Hematopoietic multipotent progenitor cell (in vitro differentiated cells): Measurements from ENCODE around the gene C16orf96. TPM values are rescaled to one million over a fixed set of nuclear protein-coding genes. Genes with fewer than 3 reads are reported as not detected.

ENCODE experiments used
- DNase-seq, 3 donors: peaks; one replicate each; pipeline ENCODE4 v3.0.0-alpha.2; 2011 to 2015; ENCODE audit warnings: low read depth in 2 of 3, low spot score in 2 of 3
- total RNA-seq: library from RNA; depleted of rRNA; stranded (reverse); fragments of >200 nt; gene quantifications from one replicate; pipeline ENCODE4 v1.2.3, GENCODE V29; 2012

C16orf96 gene
- 0.27 TPM for total RNA-seq

- no peak for DNase-seq
These were observed at the start of gene C16orf96 for GRCh38 chr16:4556112-4556511. Gene C16orf96, plus strand, starts transcription at chr16:4556340. Its CDS starts 150 bp downstream, at chr16:4556490.

- DNase-seq, result peak; percentile 46 to 87 (median 72)
These were observed 49.7 kb upstream of the C16orf96 start for GRCh38 chr16:4506450-4506849.

GRCh38 chr16:4507588-4508345 is 48.4 kb upstream of the C16orf96 start:
- DNase-seq, result no peak

GRCh38 chr16:4508806-4509205 is 47.3 kb upstream of the C16orf96 start:
- DNase-seq, result no peak

- no peak for DNase-seq
These were observed 46.7 kb upstream of the C16orf96 start for GRCh38 chr16:4509420-4509819.

- no peak for DNase-seq
These were observed 46.0 kb upstream of the C16orf96 start for GRCh38 chr16:4510131-4510530.

- DNase-seq, result no peak
These were observed 45.3 kb upstream of the C16orf96 start for GRCh38 chr16:4510747-4511426.

GRCh38 chr16:4511441-4512082 is 44.6 kb upstream of the C16orf96 start:
- DNase-seq, result peak in 2 of 3 donors; percentile 59 to 61

GRCh38 chr16:4512473-4512872 is 43.7 kb upstream of the C16orf96 start:
- DNase-seq, result no peak

GRCh38 chr16:4513086-4513860 is 42.9 kb upstream of the C16orf96 start:
- no peak for DNase-seq

- no peak for DNase-seq
These were observed 42.3 kb upstream of the C16orf96 start for GRCh38 chr16:4513881-4514280.

- DNase-seq, result no peak
These were observed 41.5 kb upstream of the C16orf96 start for GRCh38 chr16:4514606-4515005.

- DNase-seq, result peak in 1 of 3 donors; percentile 68
These were observed 40.4 kb upstream of the C16orf96 start for GRCh38 chr16:4515611-4516233.

GRCh38 chr16:4517812-4518680 is 38.1 kb upstream of the C16orf96 start:
- DNase-seq, result no peak

- peak in 1 of 3 donors; percentile 36 for DNase-seq
These were observed 36.7 kb upstream of the C16orf96 start for GRCh38 chr16:4519274-4520058.

- no peak for DNase-seq
These were observed 35.2 kb upstream of the C16orf96 start for GRCh38 chr16:4520913-4521312.

GRCh38 chr16:4522051-4522581 is 34.0 kb upstream of the C16orf96 start:
- no peak for DNase-seq

GRCh38 chr16:4523686-4524085 is 32.5 kb upstream of the C16orf96 start:
- no peak for DNase-seq
